ENCODE results near the gene EID1. TPM values are rescaled to one million over a fixed set of nuclear protein-coding genes. Genes with fewer than 3 reads are reported as not detected.

The EID1 gene
- total RNA-seq, 2 donors from 2014 or later: 108 to 119 TPM

DNA sequence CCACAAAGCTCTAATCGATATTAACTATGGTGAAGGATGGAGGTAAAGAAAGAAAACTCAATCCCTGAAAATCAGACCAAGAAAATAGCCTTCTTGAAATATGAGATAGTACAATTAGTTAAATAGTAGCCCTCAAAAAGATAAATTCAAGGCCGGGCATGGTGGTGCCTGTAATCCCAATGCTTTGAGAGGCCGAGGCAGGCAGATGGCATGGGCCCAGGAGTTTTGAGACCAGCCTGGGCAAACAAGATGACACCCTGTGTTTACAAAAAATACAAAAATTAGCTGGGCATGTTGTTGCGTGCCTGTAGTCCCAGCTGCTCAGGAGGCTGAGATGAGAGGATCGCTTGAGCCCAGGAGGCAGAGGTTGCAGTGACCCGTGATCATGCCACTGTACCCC is 35.4 kb upstream of the EID1 start:
- no peaks in the 10 kb centered on the region for H3K27me3 Mint-ChIP-seq (ENCODE audit: insufficient read depth)
- no peak overlapping the region for H3K27ac Mint-ChIP-seq
- no peaks in the 10 kb centered on the region for H3K36me3 Mint-ChIP-seq (ENCODE audit: low read depth)
- H3K4me3 Mint-ChIP-seq: no peak overlapping the region
- no peaks in the 10 kb centered on the region for H3K36me3 ChIP-seq (ENCODE audit: control insufficient read depth, insufficient read depth, low read length)
- no peak overlapping the region for H3K9ac ChIP-seq (ENCODE audit: extremely low read depth, low read length, poor library complexity, severe bottlenecking)
- WGBS, 2 experiments (ENCODE audit: insufficient coverage in 1 of 2, insufficient read length in 1 of 2): 81 to 95% methylated on average over 5 of the region's 6 CpGs
- no peaks in the 10 kb centered on the region for H3K4me1 ChIP-seq (ENCODE audit: control insufficient read depth, insufficient read depth, low read length)
- no peaks in the 10 kb centered on the region for H3K27me3 ChIP-seq (ENCODE audit: control insufficient read depth, insufficient read depth, low read length, poor library complexity, severe bottlenecking)
- no peaks in the 10 kb centered on the region for H3K9me3 Mint-ChIP-seq
- TF ChIP-seq, protein P1, sequence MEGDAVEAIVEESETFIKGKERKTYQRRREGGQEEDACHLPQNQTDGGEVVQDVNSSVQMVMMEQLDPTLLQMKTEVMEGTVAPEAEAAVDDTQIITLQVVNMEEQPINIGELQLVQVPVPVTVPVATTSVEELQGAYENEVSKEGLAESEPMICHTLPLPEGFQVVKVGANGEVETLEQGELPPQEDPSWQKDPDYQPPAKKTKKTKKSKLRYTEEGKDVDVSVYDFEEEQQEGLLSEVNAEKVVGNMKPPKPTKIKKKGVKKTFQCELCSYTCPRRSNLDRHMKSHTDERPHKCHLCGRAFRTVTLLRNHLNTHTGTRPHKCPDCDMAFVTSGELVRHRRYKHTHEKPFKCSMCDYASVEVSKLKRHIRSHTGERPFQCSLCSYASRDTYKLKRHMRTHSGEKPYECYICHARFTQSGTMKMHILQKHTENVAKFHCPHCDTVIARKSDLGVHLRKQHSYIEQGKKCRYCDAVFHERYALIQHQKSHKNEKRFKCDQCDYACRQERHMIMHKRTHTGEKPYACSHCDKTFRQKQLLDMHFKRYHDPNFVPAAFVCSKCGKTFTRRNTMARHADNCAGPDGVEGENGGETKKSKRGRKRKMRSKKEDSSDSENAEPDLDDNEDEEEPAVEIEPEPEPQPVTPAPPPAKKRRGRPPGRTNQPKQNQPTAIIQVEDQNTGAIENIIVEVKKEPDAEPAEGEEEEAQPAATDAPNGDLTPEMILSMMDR (conservative IDR thresholded peaks at IDR 0.05): no peak
- H3K4me3 ChIP-seq (ENCODE audit: low read length): no peak overlapping the region
- DNase-seq: no peak
- H3K4me1 Mint-ChIP-seq: no peaks in the 10 kb centered on the region
- H3K27ac ChIP-seq (ENCODE audit: low read depth, low read length): no peak overlapping the region
- no peaks in the 10 kb centered on the region for H3K9me3 ChIP-seq (ENCODE audit: control insufficient read depth, low read length)

DNA sequence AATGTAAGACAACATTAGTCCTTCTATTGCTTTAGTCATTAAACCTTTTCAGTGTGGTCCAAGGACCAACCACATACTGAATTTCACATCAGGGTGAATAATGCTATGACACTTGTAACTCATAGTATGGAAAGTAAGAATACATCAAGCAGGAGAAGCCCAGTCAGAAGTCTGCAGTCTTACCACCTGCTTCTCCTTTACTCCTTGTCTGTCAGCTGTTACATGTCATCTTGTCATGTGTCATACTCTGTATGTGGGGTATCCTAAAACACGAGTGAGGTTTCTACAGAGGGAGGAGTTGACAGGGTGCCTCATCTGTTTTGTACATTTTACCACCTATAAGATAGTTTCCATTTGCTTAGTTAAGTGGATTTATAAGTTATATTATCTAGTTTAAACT is 32.8 kb upstream of the EID1 start:
- no peaks in the 10 kb centered on the region for H3K4me1 Mint-ChIP-seq
- no peaks in the 10 kb centered on the region for H3K27me3 ChIP-seq (ENCODE audit: control insufficient read depth, insufficient read depth, low read length, poor library complexity, severe bottlenecking)

DNA sequence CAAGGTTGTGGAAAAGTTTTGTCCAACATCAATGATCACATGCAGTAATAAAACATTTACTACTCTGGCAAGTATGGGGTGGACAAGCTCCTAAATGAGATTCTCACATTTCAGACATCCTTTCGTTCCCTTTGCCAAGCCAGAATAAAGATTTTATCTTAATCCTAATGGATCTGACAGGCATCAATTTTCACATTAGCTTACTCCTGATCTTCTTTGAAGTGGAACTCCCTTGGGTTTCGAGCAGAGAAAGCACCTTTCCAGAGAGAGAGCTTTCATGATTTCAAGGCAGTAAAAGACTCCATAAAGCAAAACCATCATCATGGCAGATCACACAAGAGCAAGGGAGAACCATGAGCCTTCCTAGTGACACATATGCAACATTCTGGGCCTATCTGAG is 27.3 kb upstream of the EID1 start:
- no peaks in the 10 kb centered on the region for H3K9me3 ChIP-seq (ENCODE audit: control insufficient read depth, low read length)
- no peaks in the 10 kb centered on the region for H3K4me1 ChIP-seq (ENCODE audit: control insufficient read depth, insufficient read depth, low read length)
- TF ChIP-seq, protein P1 (conservative IDR thresholded peaks at IDR 0.05): no peak
- Mint-ChIP-seq H3K9me3 (no peaks in the 10 kb centered on the region), H3K4me1 (peaks cover 5% of the 10 kb centered on the region), H3K4me3 (no peak overlapping the region), H3K36me3 (ENCODE audit: low read depth) (no peaks in the 10 kb centered on the region), H3K27ac (no peak overlapping the region), H3K27me3 (ENCODE audit: insufficient read depth) (peaks cover 1% of the 10 kb centered on the region)
- H3K27ac ChIP-seq (ENCODE audit: low read depth, low read length): no peak overlapping the region
- WGBS, 2 experiments (ENCODE audit: insufficient coverage in 1 of 2, insufficient read length in 1 of 2): 87 to 94% methylated on average over 2 of the region's 2 CpGs
- no peaks in the 10 kb centered on the region for H3K27me3 ChIP-seq (ENCODE audit: control insufficient read depth, insufficient read depth, low read length, poor library complexity, severe bottlenecking)
- H3K9ac ChIP-seq (ENCODE audit: extremely low read depth, low read length, poor library complexity, severe bottlenecking): no peak overlapping the region
- no peak overlapping the region for H3K4me3 ChIP-seq (ENCODE audit: low read length)
- DNase-seq: no peak
- H3K36me3 ChIP-seq (ENCODE audit: control insufficient read depth, insufficient read depth, low read length): no peaks in the 10 kb centered on the region

More for the DNA sequence above, 32.8 kb upstream of the EID1 start:
- no peak overlapping the region for H3K4me3 ChIP-seq (ENCODE audit: low read length)
- Mint-ChIP-seq H3K27ac (no peak overlapping the region), H3K36me3 (ENCODE audit: low read depth) (no peaks in the 10 kb centered on the region), H3K27me3 (ENCODE audit: insufficient read depth) (no peaks in the 10 kb centered on the region), H3K4me3 (no peak overlapping the region), H3K9me3 (no peaks in the 10 kb centered on the region)
- no peaks in the 10 kb centered on the region for H3K36me3 ChIP-seq (ENCODE audit: control insufficient read depth, insufficient read depth, low read length)
- no peak overlapping the region for H3K27ac ChIP-seq (ENCODE audit: low read depth, low read length)
- H3K4me1 ChIP-seq (ENCODE audit: control insufficient read depth, insufficient read depth, low read length): no peaks in the 10 kb centered on the region
- TF ChIP-seq, protein P1 (conservative IDR thresholded peaks at IDR 0.05): no peak
- no peak for DNase-seq
- H3K9ac ChIP-seq (ENCODE audit: extremely low read depth, low read length, poor library complexity, severe bottlenecking): no peak overlapping the region
- no peaks in the 10 kb centered on the region for H3K9me3 ChIP-seq (ENCODE audit: control insufficient read depth, low read length)
- WGBS, 2 experiments (ENCODE audit: insufficient coverage in 1 of 2, insufficient read length in 1 of 2): no CpG with 5 or more reads among the region's 1 CpG
